CD4-positive, alpha-beta T cell (primary cell): Measurements from ENCODE around the gene KRI1. TPM values are rescaled to one million over a fixed set of nuclear protein-coding genes. Genes with fewer than 3 reads are reported as not detected.

Experiments
- ATAC-seq: fragments of 200-7000 bp; cut with Tn5 transposase; one replicate; pipeline ENCODE4 v1.10.0; 2022; ENCODE audit warnings: mild to moderate bottlenecking; ENCODE audit not compliant: poor library complexity
- CTCF ChIA-PET: fragments of 350-600 bp; sonication (Branson Sonifier 250); formaldehyde crosslinking; loops from one replicate; lab custom pipeline; 2021; ENCODE audit warnings: antibody characterized with exemption, inconsistent platforms; lab: Charles Lee
- POLR2A ChIA-PET: fragments of 350-600 bp; sonication (Branson Sonifier 250); formaldehyde crosslinking; loops from one replicate; lab custom pipeline; 2021; ENCODE audit warnings: antibody characterized with exemption, inconsistent platforms; lab: Charles Lee
- DNase-seq, 14 experiments: peaks; one replicate each; pipeline ENCODE4 v3.0.0-alpha.2; 2013 to 2020; ENCODE audit warnings: mixed read lengths in 2 of 14
- H3K27ac ChIP-seq, 2 donors: one replicate each; pipeline versions ENCODE4 v1.5.1 to v1.7.0; 2013; ENCODE audit warnings: low read length in 2 of 2, low read depth in 1 of 2, mild to moderate bottlenecking in 1 of 2
- H3K27me3 ChIP-seq, 2 experiments: 1 replicate in 1 of 2; 2 replicates in 1 of 2; pipeline versions ENCODE4 v1.6.1 to v1.7.0; 2013; ENCODE audit warnings: low read length in 2 of 2, control low read depth in 1 of 2, mild to moderate bottlenecking in 1 of 2, moderate library complexity in 1 of 2; ENCODE audit not compliant: insufficient read depth in 2 of 2, control insufficient read depth in 1 of 2
- H3K36me3 ChIP-seq: one replicate; pipeline ENCODE4 v1.6.1; 2013; ENCODE audit warnings: low read length, control low read depth; ENCODE audit not compliant: insufficient read depth
- H3K4me1 ChIP-seq: one replicate; pipeline ENCODE4 v1.6.1; 2013; ENCODE audit warnings: low read length, control low read depth; ENCODE audit not compliant: insufficient read depth
- H3K4me3 ChIP-seq: one replicate; pipeline ENCODE4 v1.5.1; 2013; ENCODE audit warnings: mild to moderate bottlenecking, low read length, moderate library complexity
- H3K9me3 ChIP-seq, 2 experiments: 1 replicate in 1 of 2; 2 replicates in 1 of 2; pipeline versions ENCODE4 v1.6.1 to v1.7.0; 2013; ENCODE audit warnings: low read length in 2 of 2, mild to moderate bottlenecking in 2 of 2, control low read depth in 1 of 2, moderate library complexity in 1 of 2; ENCODE audit not compliant: control insufficient read depth in 1 of 2, insufficient read depth in 1 of 2
- H3K27ac Mint-ChIP-seq: one replicate; pipeline ENCODE4 v1.8.0; 2020; ENCODE audit warnings: mixed read lengths
- H3K27me3 Mint-ChIP-seq: one replicate; pipeline ENCODE4 v1.8.0; 2021; ENCODE audit warnings: mixed read lengths
- H3K36me3 Mint-ChIP-seq: one replicate; pipeline ENCODE4 v1.8.0; 2021; ENCODE audit warnings: low read depth, mixed read lengths
- H3K4me1 Mint-ChIP-seq: one replicate; pipeline ENCODE4 v1.8.0; 2021; ENCODE audit warnings: low read depth, mixed read lengths
- H3K4me3 Mint-ChIP-seq: one replicate; pipeline ENCODE4 v1.8.0; 2020; ENCODE audit warnings: mild to moderate bottlenecking, mixed read lengths
- H3K9me3 Mint-ChIP-seq: one replicate; pipeline ENCODE4 v1.8.0; 2020; ENCODE audit warnings: mixed read lengths
- CTCF ChIP-seq: fragments of 200-600 bp; IDR thresholded peaks from one replicate; pipeline ENCODE4 v1.8.0; 2022; ENCODE audit warnings: antibody characterized with exemption, mild to moderate bottlenecking
- intact Hi-C, 2 experiments: fragments of 100-400 bp; cut with DNase I in 1 of 2; cut with micrococcal nuclease in 1 of 2; formaldehyde crosslinking; loops; one replicate each; pipeline versions ENCODE4 v1.15.1 to v1.9.0; 2023 to 2025; cut with DNase I, micrococcal nuclease
- total RNA-seq, 174 experiments: library from RNA in 2 of 174; stranded (reverse) in 2 of 174; gene quantifications; one replicate each; pipeline ENCODE4 v1.2.3 and lab custom pipeline; 2021 to 2026

Gene KRI1
- total RNA-seq, 2 experiments from 2014 or later = 36.8 to 39.6 TPM

DNA sequence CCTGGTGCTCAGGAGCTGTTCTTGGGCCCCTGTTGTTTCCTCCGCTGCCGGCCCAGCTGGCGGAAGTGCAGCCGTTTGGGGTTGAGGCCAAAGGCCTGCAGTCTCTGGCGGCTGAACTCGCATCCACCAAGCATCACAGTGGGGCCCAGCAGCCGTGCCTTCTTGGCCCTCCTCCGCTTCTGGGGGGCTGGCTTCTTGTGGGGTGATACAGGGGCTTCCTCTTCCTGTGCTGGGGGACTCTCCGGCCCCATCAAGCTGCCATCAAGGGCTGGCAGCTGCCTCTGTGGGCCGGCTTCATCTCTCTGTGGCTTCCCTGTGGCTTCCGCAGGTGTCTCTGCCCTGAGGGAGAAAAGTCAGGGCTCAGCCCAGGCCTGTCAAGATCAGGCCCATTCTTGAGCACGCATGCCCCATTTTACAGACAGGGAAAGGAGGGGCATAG is 11.8 kb downstream of the KRI1 start:
- H3K9me3 Mint-ChIP-seq = no peaks in the 10 kb centered on the region
- Histone ChIP-seq H3K4me3 (peak overlapping the region; percentile 15), H3K36me3 (peaks cover 76% of the 10 kb centered on the region), H3K27ac (peak overlapping the region; percentile 57 to 69), H3K4me1 (peaks cover 72% of the 10 kb centered on the region), H3K9me3 (peaks cover 0 to 5% of the 10 kb centered on the region in 2 experiments), H3K27me3 (no peaks in the 10 kb centered on the region)
- ATAC-seq = peak; percentile 78
- intact Hi-C loops = no loop called here
- peak; percentile 31 to 86 (median 48) for DNase-seq
- peaks cover 84% of the 10 kb centered on the region for H3K36me3 Mint-ChIP-seq
- H3K27me3 Mint-ChIP-seq = no peaks in the 10 kb centered on the region
- H3K27ac Mint-ChIP-seq = peak overlapping the region; percentile 85
- no peak for TF ChIP-seq CTCF
- H3K4me1 Mint-ChIP-seq = peaks cover 45% of the 10 kb centered on the region
- CTCF ChIA-PET = interaction anchor here (0.6 to 1.4 kb wide), 8 partner anchors 11 to 284 kb away, joined by 3 to 7 read pairs (median 4); partner anchors contain the start of genes CDKN2D and KRI1
- POLR2A ChIA-PET = interaction anchor here (0.7 to 6.7 kb wide), 5 partner anchors 9 to 90 kb away, joined by 3 to 81 read pairs (median 7); partner anchors contain the start of genes ATG4D, CDKN2D and KRI1
- peak overlapping the region; percentile 69 for H3K4me3 Mint-ChIP-seq

GRCh38 chr19:10553087-10553667 is 12.6 kb downstream of the KRI1 start:
- POLR2A ChIA-PET = interaction anchor here (0.6 to 6.7 kb wide), 6 partner anchors 10 to 91 kb away, joined by 3 to 81 read pairs (median 5); partner anchors contain the start of genes ATG4D, CDKN2D and KRI1
- peak overlapping the region; percentile 57 to 69 for H3K27ac ChIP-seq
- peaks cover 78% of the 10 kb centered on the region for H3K36me3 ChIP-seq
- H3K4me3 ChIP-seq = no peak overlapping the region
- TF ChIP-seq CTCF = no peak
- ATAC-seq (peak; percentile 12), DNase-seq (peak in 2 of 14 experiments; percentile 27 to 30)
- no peaks in the 10 kb centered on the region for H3K27me3 Mint-ChIP-seq
- H3K4me1 Mint-ChIP-seq = peaks cover 45% of the 10 kb centered on the region
- CTCF ChIA-PET = interaction anchor here (0.6 to 1.4 kb wide), 10 partner anchors 11 to 284 kb away, joined by 3 to 7 read pairs (median 3); partner anchors contain the start of genes CDKN2D, DNM2 and KRI1
- peak overlapping the region; percentile 85 for H3K27ac Mint-ChIP-seq
- no peaks in the 10 kb centered on the region for H3K27me3 ChIP-seq
- peaks cover 72% of the 10 kb centered on the region for H3K4me1 ChIP-seq
- peak overlapping the region; percentile 69 for H3K4me3 Mint-ChIP-seq
- H3K9me3 Mint-ChIP-seq = no peaks in the 10 kb centered on the region
- H3K36me3 Mint-ChIP-seq = peaks cover 84% of the 10 kb centered on the region
- intact Hi-C loops = no loop called here
- H3K9me3 ChIP-seq = peaks cover 0 to 5% of the 10 kb centered on the region in 2 experiments

DNA sequence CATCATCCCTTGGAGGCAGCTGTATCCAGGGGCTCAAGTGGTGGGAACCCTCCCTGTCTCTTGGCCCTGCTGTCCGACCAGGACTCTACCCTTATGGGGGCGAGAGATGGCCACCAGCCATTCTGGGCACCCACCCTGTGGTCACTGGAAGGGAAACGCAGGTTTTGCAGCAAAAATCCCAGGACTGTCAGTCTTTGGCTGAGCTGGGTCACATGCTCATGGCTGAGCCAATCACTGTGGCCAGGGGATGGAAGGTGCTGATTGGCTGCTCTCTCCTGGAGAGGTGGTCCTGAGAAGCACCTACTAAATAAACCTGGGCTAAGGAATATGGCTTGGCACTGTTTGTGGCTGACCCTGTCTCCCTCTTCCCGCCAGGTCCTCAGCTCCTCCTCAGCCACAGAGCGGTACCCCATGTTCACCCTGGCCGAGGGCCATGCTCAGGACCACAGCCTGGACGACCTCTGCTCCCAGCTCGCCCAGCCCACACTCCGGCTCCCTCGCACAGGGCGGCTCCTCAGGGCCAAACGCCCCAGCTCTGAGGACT is 13.2 kb downstream of the KRI1 start:
- intact Hi-C loops = no loop called here
- peaks cover 69% of the 10 kb centered on the region for H3K4me1 ChIP-seq
- POLR2A ChIA-PET = interaction anchor here (0.6 to 6.7 kb wide), 4 partner anchors 10 to 23 kb away, joined by 3 to 81 read pairs (median 10); partner anchors contain the start of genes CDKN2D and KRI1
- peaks cover 0 to 5% of the 10 kb centered on the region in 2 experiments for H3K9me3 ChIP-seq
- Mint-ChIP-seq H3K4me3 (no peak overlapping the region), H3K9me3 (no peaks in the 10 kb centered on the region), H3K27ac (peak overlapping the region; percentile 85), H3K4me1 (peaks cover 45% of the 10 kb centered on the region), H3K27me3 (no peaks in the 10 kb centered on the region), H3K36me3 (peaks cover 81% of the 10 kb centered on the region)
- CTCF ChIA-PET = interaction anchor here (0.8 to 1.4 kb wide), 6 partner anchors 20 to 165 kb away, joined by 3 to 7 read pairs (median 4); partner anchors contain the start of gene DNM2
- H3K27ac ChIP-seq = peak overlapping the region; percentile 57 to 69
- peak in 1 of 14 experiments; percentile 30 for DNase-seq
- no peak overlapping the region for H3K4me3 ChIP-seq
- H3K27me3 ChIP-seq = no peaks in the 10 kb centered on the region
- H3K36me3 ChIP-seq = peaks cover 74% of the 10 kb centered on the region
- TF ChIP-seq CTCF = no peak
- peak; percentile 25 for ATAC-seq
